GM12891 (cell line): ENCODE results near the gene ENOX1.

ENCODE experiments used
- DNase-seq: peaks from one replicate; pipeline ENCODE4 v3.0.0; 2011; ENCODE audit warnings: low spot score; ENCODE audit not compliant: insufficient read length
- FAIRE-seq: peaks from 2 replicates; lab custom pipeline; 2011; peaks lifted over from hg19 to GRCh38; lab: Jason Lieb, UNC
- PAX5 ChIP-seq: IDR thresholded peaks from 2 replicates; pipeline ENCODE4 v1.6.1; 2011; ENCODE audit warnings: low read length, moderate library complexity, mild to moderate bottlenecking; ENCODE audit not compliant: insufficient read depth, severe bottlenecking
- POLR2A ChIP-seq: IDR thresholded peaks from 2 replicates; pipeline ENCODE4 v1.6.1; 2011; ENCODE audit warnings: low read depth, low read length, control low read depth
- POLR2AphosphoS5 ChIP-seq: IDR thresholded peaks from 2 replicates; pipeline ENCODE4 v1.6.1; 2011; ENCODE audit warnings: low read depth, low read length, control low read depth
- POU2F2 ChIP-seq: IDR thresholded peaks from 2 replicates; pipeline ENCODE4 v1.6.1; 2011; ENCODE audit warnings: low read depth, mild to moderate bottlenecking, control low read depth, low read length, moderate library complexity
- SPI1 ChIP-seq: IDR thresholded peaks from 2 replicates; pipeline ENCODE4 v1.6.1; 2011; ENCODE audit warnings: low read depth, low read length, control low read depth
- TAF1 ChIP-seq: IDR thresholded peaks from 2 replicates; pipeline ENCODE4 v1.6.1; 2011; ENCODE audit warnings: low read depth, low read length, control low read depth

ENOX1 gene

DNA sequence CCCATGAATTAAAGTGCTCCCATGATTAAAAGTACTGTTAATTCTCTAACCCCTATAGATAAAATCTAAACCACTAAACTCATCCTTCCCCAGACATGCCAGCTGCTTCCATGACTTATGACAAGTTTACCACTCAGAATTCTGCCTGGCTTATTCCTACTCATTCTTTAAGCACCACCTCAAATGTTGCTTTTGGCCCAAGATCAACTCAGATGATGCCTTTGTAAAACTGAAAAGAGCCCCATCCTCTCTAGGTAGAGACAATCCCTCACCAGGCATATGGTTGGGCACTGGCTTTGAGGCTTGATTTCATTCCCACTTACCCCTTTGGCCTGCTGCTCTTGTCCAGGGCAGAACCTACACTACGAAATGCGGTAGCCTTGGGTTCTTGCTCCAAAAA lies 513.4 kb downstream of the ENOX1 start:
- FAIRE-seq (no peak), DNase-seq (no peak)
- TF ChIP-seq POLR2AphosphoS5 (no peak), TAF1 (no peak), POU2F2 (no peak), PAX5 (no peak), POLR2A (no peak), SPI1 (no peak)

DNA sequence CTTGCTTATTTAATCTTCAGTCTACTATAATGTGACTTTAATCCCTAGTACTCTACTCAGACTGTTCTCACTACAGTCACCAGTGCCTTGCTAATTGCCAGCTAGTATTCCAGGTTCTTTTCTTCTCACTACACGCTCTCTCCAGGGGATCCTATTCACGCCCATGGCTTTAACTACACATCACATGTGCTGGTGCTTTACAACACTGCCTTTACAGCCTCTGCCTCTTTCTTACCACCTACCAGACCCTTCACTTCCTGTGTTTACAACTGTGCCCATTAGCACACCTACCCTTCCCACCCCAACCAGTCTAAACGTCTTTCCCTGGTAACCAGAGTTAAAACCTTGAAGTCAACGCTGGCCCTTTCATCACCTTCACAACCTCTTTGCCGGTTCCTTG lies 513.9 kb downstream of the ENOX1 start:
- FAIRE-seq, result no peak
- TF ChIP-seq POLR2AphosphoS5, result no peak
- TF ChIP-seq SPI1, result no peak
- no peak for TF ChIP-seq POU2F2
- TF ChIP-seq PAX5, result no peak
- TF ChIP-seq POLR2A, result no peak
- DNase-seq, result no peak

DNA sequence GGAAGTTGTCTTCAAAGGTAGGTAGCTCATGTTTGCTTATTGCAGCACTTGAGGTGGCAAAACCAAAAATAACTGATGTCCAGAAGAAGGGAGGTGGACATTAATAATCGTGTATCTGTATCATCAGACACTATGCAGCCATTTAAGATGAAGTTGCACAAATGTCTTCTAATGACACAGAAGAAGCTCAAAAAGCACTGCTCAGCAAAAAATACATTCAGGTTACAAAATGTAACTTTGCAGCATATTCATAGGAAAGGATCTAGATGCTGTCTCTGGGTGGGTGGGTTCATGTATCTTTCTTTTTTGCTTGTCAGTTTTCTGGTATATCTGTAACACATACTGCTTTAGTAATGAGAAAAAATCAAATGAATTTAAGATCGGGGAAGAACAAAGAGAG lies 515.6 kb downstream of the ENOX1 start:
- DNase-seq, result no peak
- no peak for FAIRE-seq
- TF ChIP-seq SPI1, result no peak

DNA sequence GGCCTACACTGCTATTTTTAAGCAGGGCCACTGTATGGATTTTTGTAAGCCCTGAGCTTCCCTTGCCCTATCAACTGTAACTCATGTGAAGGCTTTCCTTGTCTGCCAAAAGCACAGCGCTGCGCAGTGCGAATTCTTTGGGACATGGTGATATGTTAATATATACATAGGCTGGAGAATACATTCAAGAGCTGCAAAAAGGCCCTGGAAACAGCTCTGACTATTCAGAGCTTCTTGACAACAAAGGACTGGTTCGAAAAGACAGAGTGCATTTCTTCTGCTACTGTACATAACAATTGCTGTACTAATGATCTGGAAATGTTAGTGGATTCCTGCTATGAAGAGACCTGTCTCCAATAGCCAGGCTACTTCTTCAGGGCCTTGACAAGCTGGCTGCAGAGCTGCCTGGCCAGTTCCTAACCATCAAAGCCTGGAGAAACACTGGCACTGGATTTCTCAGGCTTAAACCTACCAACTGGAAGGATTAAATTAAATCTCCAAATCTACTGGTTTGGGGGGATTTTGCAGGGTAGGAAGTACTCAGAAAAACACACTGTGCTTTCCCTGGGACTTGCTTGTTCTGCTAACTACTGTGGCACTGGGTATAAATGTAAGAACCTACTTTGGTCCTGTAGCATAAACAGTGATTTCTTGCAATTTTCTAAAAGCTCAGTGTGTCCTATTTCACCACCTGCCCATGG lies 516.5 kb downstream of the ENOX1 start:
- no peak for TF ChIP-seq PAX5
- no peak for TF ChIP-seq POU2F2
- TF ChIP-seq POLR2AphosphoS5, result no peak
- no peak for TF ChIP-seq POLR2A
- TF ChIP-seq TAF1, result no peak
- TF ChIP-seq SPI1, result no peak
- no peak for FAIRE-seq
- no peak for DNase-seq

DNA sequence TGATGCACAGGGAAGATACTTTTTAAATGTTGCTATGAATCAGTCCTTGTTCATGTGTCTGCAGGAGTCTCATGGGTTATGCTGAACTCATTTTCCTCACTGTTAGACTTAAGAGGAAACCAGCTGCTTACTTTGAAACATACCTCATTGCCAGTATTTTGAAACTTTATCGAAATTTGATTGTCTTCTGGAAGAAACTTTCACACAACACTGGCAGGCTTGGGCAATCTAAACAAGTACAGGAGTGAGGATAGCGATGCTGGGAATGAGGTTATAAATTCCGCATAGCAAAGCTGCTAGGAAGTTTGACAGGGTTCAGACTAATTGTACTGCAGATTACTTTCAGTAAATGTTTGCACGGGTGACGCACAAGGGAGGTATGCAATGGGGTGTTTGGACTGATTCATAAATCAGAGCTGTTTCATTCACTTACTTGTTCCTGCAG lies 517.7 kb downstream of the ENOX1 start:
- TF ChIP-seq TAF1 (no peak), POLR2A (no peak), SPI1 (no peak), POU2F2 (no peak), POLR2AphosphoS5 (no peak), PAX5 (no peak)
- FAIRE-seq, result no peak
- DNase-seq, result no peak

DNA sequence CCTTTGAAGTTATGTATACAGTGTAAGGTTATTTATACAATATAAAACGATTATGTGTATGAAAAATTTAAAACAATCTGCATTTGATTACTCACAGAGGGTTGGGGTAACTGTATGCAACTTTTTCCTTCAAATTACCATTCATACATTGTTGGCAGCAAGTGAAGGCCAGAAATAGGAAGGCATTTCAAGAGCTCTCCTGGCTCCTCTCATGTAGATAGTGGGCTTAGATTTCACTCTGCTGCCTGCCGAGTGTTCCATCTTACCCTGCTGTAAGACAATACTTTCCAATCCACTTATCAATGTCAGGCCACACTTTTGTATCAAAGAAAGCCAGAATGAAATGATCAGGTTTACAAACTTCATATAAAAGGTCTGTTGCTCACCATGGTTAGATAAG lies 518.1 kb downstream of the ENOX1 start:
- TF ChIP-seq POLR2AphosphoS5 (no peak), POLR2A (no peak), SPI1 (no peak), POU2F2 (no peak), TAF1 (no peak), PAX5 (no peak)
- DNase-seq (no peak), FAIRE-seq (peak; percentile 75)

DNA sequence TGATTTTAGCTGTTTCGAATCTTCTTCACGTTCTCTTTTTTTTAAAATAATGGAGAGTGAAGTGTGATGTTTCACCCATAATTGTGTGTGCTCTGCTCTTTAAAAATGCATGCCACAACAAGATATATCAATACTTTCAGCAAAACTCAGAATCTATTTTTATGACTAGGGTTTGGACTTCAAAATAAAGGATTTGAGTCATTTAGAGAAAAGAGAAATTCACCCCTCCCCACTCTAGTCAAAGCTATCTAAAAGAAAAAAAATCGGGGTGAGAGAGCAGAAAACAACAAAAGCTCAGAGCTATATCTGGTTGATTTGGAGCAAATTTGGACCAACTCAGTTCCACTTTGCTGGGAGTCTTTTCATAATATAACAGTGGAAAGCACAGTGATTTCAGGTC lies 518.9 kb downstream of the ENOX1 start:
- no peak for TF ChIP-seq PAX5
- no peak for TF ChIP-seq TAF1
- TF ChIP-seq POLR2AphosphoS5, result no peak
- no peak for TF ChIP-seq POU2F2
- TF ChIP-seq SPI1, result no peak
- TF ChIP-seq POLR2A, result no peak
- no peak for FAIRE-seq
- DNase-seq, result no peak

DNA sequence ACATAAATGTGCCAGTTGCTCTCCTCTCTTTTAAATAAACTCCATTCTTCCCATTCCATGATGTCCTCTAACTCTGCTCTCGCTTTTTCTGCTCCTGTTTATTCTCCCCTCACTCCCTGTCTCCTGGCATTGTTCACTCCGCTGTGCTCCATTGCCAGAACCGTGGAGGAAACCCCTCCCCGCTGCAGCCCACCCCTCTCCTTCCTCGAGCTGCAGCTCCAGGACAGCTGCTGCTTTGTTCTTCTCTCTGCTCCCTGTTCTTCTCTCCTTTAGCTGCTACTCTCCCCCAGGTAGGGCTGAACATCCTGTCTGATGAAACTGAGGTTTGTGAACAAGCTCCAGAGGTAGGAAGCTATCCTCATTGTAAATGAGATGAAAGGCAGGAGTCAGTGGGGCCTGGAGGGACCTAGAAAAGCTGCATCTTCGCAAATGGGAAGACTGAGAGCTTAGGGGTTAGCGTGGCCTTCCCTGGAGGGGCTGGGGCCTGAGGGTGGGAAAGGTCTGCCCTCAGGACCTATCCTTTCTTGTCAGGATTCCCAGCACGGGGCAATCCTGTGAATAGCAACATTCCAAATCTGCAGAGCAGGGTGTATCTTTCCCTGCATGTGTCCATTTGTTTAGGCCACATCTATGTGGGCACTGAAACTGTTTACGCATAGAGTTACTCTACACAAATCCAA lies 519.7 kb downstream of the ENOX1 start:
- TF ChIP-seq POU2F2, result no peak
- TF ChIP-seq PAX5, result no peak
- TF ChIP-seq TAF1, result no peak
- TF ChIP-seq POLR2AphosphoS5, result no peak
- no peak for TF ChIP-seq SPI1
- no peak for TF ChIP-seq POLR2A
- peak; percentile 69 for FAIRE-seq
- no peak for DNase-seq

DNA sequence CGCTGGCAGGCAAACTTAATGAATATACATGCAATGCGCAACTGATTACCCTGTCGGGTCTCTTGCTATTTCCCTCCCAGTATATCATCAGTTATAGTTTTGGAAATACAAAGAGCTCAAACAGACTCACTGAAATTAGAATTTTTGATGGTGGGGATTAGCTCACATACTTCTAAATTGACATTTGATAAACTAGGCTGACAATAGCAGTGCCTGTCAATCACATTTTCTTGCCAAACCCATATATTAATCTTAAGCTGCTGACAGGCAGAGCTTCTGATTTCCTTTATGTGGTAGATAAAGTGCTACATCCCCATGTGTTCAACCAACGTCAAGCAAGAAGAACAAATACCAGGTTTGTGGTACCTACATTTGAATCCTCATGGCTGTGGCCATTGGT lies 521.7 kb downstream of the ENOX1 start:
- FAIRE-seq, result no peak
- no peak for TF ChIP-seq TAF1
- TF ChIP-seq POLR2A, result no peak
- TF ChIP-seq POLR2AphosphoS5, result no peak
- TF ChIP-seq SPI1, result no peak
- no peak for TF ChIP-seq POU2F2
- no peak for TF ChIP-seq PAX5
- DNase-seq, result no peak

DNA sequence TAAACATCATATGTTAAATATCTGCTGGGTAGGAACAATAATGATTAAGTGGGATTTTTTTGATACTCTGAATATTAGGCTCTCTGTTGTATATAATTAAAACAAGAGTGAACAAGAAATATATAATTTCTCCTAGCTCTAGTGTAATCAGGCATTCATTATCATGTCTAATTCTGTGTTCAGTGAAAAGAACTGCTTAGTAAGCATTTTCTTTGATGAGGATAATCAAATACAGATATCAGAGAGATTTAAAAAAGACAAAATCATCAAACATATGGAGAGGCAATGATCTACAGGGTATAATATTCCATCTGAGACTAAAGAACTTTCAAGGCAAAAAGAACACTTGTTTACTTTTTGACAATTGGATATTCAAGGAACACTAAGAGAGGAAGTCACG lies 522.3 kb downstream of the ENOX1 start:
- DNase-seq (no peak), FAIRE-seq (no peak)

More for the DNA sequence above, 522.3 kb downstream of the ENOX1 start:
- TF ChIP-seq POU2F2 (no peak), SPI1 (no peak), TAF1 (no peak), PAX5 (no peak), POLR2A (no peak), POLR2AphosphoS5 (no peak)
